ENCODE data around the gene TALDO1. TPM values are rescaled to one million over a fixed set of nuclear protein-coding genes. Genes with fewer than 3 reads are reported as not detected.

Gene TALDO1
- total and polyA plus RNA-seq, 2 donors (not counting 3 experiments of a cell fraction or from before 2014, with no cell fraction given) = 211 to 294 TPM

GRCh38 chr11:724049-724777 is 23.1 kb upstream of the TALDO1 start:
- Histone ChIP-seq H4K20me1 (replicated peaks; ENCODE audit: control insufficient read depth, extremely low read depth, insufficient read depth, low read length) (no peaks in the 10 kb centered on the region), H3K79me2 (ENCODE audit: control insufficient read depth, insufficient read depth, low read length) (no peaks in the 10 kb centered on the region), H3K27me3 (ENCODE audit: control insufficient read depth in 2 of 2, insufficient read depth in 2 of 2, low read length in 2 of 2) (peaks cover 22 to 23% of the 10 kb centered on the region in 2 experiments), H3K9ac (replicated peaks; ENCODE audit: extremely low read depth, insufficient read depth, low read length) (no peak overlapping the region), H3K36me3 (ENCODE audit: control insufficient read depth in 2 of 2, extremely low read depth in 1 of 2, insufficient read depth in 2 of 2, low read length in 2 of 2) (no peaks in the 10 kb centered on the region), H3K9me1 (replicated peaks; ENCODE audit: control insufficient read depth, extremely low read depth, insufficient read depth, low read length) (no peaks in the 10 kb centered on the region), H3K9me3 (replicated peaks; ENCODE audit: control insufficient read depth, insufficient read depth, low read length) (no peaks in the 10 kb centered on the region), H3K4me3 (replicated peaks in 1 of 3; ENCODE audit: insufficient read depth in 1 of 3, low read depth in 1 of 3, low read length in 3 of 3) (no peak overlapping the region), H3K27ac (ENCODE audit: insufficient read depth, low read depth, low read length) (no peak overlapping the region), H2AFZ (ENCODE audit: low read depth, low read length) (no peak overlapping the region), H3K4me2 (ENCODE audit: insufficient read depth, low read length) (no peak overlapping the region), H3K4me1 (ENCODE audit: control insufficient read depth, extremely low read depth, insufficient read depth, low read length) (peaks cover 3% of the 10 kb centered on the region)
- CTCF ChIA-PET = interaction anchor here (1.4 to 3.9 kb wide), 5 partner anchors 13 to 170 kb away, joined by 5 to 36 read pairs (median 7); partner anchors contain the start of genes DEAF1 and TMEM80
- intact Hi-C loops (cut with micrococcal nuclease) (loop anchor here (1.0 kb wide), 1 partner anchor 28 kb away; no protein-coding TSS in a partner anchor), dilution Hi-C loops (cut with MboI; ENCODE audit: extremely low pct_ligation_motif_present, low sequenced_read_pairs) (no loop called here)
- FAIRE-seq (no peak), DNase-seq (ENCODE audit: low read depth, low spot score) (no peak)
- BruUV-seq (replicated peaks) = no TSS peak
- POLR2A ChIA-PET = no interaction called here
- TF ChIP-seq FOS (IDR thresholded peaks at IDR 0.05; ENCODE audit: borderline replicate concordance, insufficient read depth, low read length) (no peak), MYC (IDR thresholded peaks at IDR 0.05; ENCODE audit: low read depth, low read length) (no peak), GATA2 (IDR thresholded peaks at IDR 0.05; ENCODE audit: insufficient read depth, insufficient read length, low read depth, low read length) (no peak), POLR2AphosphoS5 (IDR thresholded peaks at IDR 0.05; ENCODE audit: insufficient read depth, low read depth, low read length) (no peak), JUN (IDR thresholded peaks at IDR 0.05; ENCODE audit: borderline replicate concordance, insufficient read depth, insufficient read length, low read depth) (no peak), EZH2 (IDR thresholded peaks at IDR 0.05; ENCODE audit: borderline replicate concordance, low read depth, low read length, severe bottlenecking) (no peak), POLR2A (IDR thresholded peaks at IDR 0.05; ENCODE audit: low read depth, low read length) (no peak)
- TF ChIP-seq, protein P1, sequence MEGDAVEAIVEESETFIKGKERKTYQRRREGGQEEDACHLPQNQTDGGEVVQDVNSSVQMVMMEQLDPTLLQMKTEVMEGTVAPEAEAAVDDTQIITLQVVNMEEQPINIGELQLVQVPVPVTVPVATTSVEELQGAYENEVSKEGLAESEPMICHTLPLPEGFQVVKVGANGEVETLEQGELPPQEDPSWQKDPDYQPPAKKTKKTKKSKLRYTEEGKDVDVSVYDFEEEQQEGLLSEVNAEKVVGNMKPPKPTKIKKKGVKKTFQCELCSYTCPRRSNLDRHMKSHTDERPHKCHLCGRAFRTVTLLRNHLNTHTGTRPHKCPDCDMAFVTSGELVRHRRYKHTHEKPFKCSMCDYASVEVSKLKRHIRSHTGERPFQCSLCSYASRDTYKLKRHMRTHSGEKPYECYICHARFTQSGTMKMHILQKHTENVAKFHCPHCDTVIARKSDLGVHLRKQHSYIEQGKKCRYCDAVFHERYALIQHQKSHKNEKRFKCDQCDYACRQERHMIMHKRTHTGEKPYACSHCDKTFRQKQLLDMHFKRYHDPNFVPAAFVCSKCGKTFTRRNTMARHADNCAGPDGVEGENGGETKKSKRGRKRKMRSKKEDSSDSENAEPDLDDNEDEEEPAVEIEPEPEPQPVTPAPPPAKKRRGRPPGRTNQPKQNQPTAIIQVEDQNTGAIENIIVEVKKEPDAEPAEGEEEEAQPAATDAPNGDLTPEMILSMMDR (IDR thresholded peaks at IDR 0.05; ENCODE audit: extremely low read depth in 1 of 2, insufficient read depth in 1 of 2, low read depth in 1 of 2, low read length in 2 of 2) = no peak
- TF ChIP-seq, protein P2, sequence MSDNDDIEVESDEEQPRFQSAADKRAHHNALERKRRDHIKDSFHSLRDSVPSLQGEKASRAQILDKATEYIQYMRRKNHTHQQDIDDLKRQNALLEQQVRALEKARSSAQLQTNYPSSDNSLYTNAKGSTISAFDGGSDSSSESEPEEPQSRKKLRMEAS (IDR thresholded peaks at IDR 0.05; ENCODE audit: insufficient read depth, insufficient read length) = no peak

All from endothelial cell of umbilical vein (primary cell).